HG02852 (cell line): ENCODE results near the gene MS4A12.
"Not testable (repeated sequence)": the region's sequence is repeated elsewhere in the genome, so short reads cannot be mapped to it uniquely, and the experiment has no call there.

ENCODE experiments used
- ATAC-seq: cut with Tn5 transposase; IDR thresholded peaks from one replicate; pipeline ENCODE4 v1.9.1; 2021; ENCODE audit warnings: mild to moderate bottlenecking, moderate library complexity; ENCODE audit not compliant: unreplicated experiment

The MS4A12 gene

GRCh38 chr11:60512651-60513225 is 20.2 kb downstream of the MS4A12 start:
- ATAC-seq = no peak

DNA sequence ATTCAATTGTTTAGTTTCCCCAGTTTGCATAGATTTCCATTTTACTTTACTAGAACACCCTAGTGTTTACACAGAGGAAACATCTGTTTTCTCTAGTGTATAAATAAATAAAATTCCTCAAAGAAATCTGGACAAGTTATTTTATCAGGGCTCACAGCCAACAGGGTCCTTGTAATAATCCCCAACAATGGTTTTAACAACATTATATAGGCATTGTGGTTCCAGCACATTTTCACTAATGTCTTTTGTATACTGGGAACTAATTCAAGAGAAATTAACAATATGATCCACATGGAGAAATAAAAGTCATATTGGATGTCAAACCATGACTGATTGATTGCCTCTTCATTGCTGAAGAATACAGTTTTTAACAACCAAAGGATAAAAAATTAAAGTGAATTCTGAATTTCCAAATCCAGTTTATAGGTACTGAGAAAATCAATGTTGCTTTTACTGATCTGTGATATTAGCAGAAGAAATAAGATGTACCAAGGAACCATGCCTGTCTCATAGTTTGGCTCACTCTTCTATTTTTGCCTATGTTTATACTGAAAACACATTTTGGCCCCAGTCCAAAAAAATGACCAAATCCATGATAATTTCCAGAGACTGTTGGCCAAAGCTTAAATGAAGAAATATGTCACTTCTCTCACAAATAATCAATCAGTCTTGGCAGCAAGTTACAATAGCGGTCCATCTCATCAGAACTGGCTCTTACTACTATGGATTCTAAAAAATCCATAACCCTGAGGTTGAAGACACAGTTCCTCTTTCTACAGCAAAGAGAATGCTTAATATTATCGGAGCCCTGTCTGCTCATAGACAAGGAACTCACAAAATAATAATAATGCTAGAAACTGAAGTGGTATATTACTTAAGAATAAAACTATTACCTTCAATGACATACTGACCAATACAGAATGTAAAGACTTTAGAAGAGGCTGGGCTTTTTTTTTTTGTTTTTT is 21.2 kb downstream of the MS4A12 start:
- ATAC-seq = no peak

DNA sequence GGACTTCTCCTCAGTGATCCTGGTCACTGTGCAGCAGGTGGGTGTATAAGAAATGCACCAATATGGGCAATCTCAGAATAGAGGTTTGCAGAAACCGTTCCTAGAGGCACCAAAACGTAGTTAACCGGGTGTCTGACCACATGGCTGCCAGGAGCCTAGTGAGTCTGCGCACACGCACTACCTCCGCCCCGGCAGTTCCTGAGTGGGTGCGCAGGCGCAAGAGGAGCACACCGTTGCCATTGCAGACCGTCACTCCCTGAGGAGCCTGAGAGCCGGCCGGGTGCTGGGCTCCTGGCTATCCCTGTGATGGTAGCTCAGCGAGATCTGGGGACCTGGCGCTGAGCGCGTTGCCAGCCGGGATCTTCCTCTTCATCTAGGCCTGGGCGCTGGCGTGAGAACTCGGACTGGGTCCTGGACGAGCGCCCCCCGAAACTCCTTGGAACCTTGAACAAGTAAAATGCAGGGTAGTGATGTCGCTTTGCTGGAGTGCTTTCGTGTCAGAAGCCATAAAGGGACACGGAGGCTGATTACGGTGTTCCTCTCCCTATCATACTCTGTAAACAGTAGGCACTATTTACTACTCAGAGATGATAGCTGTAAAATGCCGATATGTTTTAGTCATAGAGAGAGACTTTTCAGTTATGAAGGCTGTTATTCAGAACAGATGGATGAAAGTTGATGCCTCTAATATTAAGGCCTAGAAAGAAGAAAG is 22.7 kb downstream of the MS4A12 start, which contains the start of gene MS4A13:
Gene MS4A13, plus strand, starts transcription at position 249 of the 712 bp plus-strand sequence. CDS start 2,692 bp downstream, outside the sequence.
- ATAC-seq = no peak

- no peak for ATAC-seq
These were observed 35.9 kb downstream of the MS4A12 start for GRCh38 chr11:60528465-60528864.

DNA sequence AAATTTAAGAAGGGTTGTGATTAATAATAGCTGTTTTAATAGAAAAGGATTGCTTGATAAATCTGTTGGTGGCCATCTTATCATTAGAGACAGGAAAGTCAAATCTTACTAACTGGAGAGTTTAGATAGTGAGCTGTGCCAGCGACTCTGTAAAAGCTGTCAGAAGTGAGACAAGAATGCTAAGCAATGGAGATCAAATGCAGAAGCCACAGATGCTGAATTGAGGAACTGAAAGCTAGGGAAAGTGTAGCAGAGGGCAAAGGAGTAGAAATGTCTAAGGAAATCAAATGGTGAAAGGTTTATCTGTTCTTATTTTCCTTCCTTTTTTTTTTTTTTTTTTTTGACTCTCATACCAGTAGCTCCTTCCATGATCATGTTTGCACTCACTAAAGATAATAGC is 36.4 kb downstream of the MS4A12 start:
- no peak for ATAC-seq

GRCh38 chr11:60530454-60531100 is 38.0 kb downstream of the MS4A12 start:
- no peak for ATAC-seq

GRCh38 chr11:60532383-60532782 is 39.8 kb downstream of the MS4A12 start:
- not testable (repeated sequence) for ATAC-seq

DNA sequence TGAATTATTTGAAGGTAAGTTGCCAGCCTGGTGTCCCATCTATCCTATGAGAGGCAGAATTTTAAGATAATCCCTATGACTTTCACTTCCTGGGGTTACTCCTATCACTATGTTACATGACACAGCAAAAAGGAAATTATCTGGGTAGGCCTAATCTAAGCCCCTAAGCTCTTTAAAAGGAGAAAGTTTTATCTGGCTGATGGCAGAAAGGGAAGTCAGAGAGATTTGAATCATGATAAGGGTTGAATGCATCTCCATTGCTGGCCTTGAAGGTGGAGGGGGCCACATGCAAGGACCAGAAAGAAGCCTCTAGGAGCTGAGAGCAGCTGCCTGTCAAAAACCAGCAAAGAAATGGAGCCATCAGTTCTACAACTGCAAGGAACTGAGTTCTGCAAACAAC is 46.0 kb downstream of the MS4A12 start:
- not testable (repeated sequence) for ATAC-seq

GRCh38 chr11:60544077-60544476 is 51.5 kb downstream of the MS4A12 start:
- ATAC-seq = no peak
